ENCODE data around the gene LMAN2.
"Not testable (repeated sequence)": the region's sequence is repeated elsewhere in the genome, so short reads cannot be mapped to it uniquely, and the experiment has no call there.

The LMAN2 gene

DNA sequence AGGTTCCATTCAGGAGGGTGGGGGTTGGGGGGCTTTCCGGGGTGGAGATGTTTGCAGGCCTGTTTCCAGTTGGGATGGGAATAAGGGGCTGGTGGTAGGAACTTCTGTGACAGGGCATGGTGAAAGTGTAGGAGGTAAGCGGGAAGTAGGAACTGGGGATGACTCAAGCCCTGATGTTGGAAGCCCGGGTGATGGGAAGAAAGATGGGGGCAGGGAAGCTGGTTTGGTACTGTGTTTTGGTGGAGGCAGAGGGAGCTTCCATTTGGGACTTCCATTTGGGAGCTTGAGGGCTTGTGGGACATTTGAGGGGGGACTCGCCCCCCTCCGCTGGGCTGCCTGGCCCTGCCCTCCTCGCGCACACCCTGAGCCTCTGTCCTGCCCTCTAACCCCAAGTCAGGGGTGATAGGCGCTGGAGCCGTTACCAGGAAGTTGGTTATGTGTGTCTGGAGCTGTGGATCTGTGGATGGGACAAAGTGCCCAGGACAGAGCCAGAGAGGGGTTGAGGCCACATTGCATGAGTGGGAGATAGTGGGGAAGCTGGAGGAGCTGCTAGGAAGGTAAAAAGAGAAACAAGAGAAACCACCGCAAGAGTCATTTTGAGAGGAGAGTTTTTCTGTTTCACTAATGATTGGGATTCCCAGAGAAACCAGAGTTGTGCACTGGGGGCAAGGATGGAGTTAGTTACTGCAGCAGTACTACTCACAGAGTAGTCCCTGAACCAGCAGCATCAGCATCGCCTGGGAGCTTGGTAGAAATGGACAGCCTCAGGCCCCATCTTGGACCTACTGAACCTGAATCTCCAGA lies 12.9 kb upstream of the LMAN2 start:
- DNase-seq (ENCODE audit: low spot score), result no peak

DNA sequence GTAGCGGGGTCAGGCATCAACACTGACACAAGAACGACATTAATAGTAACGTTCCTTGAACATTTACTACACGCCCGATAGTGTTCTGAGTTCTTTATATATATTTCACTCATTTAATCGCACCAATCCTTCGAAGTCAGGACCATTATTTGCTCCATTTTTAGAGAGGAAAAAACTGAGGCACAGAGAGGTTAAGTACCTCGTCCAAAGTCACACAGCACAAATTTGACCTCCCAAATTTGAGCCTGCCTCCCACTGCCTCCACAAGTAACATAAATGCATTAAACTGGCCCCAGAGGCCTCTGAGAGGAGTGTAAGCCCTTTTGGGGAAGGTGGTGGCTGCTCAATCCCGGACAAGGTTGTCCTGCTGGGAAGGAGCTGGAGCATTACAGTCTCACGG lies 12.1 kb upstream of the LMAN2 start:
- no peak for DNase-seq (ENCODE audit: low spot score)

DNA sequence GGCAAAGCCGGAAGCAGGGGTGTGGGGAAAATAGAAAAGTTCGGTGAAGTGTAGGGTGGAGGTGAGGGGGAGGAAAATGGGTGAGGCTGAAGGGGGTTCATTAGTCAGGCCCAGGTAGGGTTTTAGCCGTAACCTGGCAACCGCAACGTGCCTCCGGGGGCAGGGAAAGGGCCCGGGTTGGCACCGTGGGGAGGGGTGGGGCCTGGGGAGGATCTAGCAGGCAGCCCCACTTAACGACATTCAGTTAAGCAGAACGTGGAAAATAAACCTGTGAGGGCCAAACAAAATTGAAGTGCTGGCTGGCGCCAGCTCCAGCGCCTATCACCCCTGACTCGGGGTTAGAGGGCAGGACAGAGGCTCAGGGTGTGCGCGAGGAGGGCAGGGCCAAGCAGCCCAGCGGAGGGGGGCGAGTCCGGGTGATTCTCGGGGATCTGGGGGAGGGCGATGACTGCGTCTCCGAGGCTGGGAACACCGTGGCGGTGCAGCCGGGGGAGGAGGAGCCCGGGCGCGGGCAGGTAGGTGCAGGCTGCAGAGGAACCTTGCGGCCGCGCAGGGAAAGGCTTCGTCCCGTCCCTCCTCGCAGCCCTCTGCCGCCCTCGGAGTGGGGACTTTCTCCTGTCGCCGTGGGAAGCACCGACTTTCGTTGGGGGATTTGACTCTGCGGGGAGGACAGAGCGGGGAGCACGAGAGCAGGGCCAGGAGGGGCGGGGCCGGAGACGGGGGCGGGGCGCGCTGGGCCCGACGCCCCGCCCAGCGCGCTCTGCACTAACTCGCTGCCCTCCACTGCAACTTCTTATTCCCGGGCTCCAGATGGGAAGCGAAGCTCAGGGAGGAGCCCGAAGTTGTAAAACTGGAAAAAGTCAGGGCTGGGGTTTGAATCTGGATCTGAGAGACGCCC lies 11.4 kb upstream of the LMAN2 start:
- DNase-seq (ENCODE audit: low spot score), result no peak

DNA sequence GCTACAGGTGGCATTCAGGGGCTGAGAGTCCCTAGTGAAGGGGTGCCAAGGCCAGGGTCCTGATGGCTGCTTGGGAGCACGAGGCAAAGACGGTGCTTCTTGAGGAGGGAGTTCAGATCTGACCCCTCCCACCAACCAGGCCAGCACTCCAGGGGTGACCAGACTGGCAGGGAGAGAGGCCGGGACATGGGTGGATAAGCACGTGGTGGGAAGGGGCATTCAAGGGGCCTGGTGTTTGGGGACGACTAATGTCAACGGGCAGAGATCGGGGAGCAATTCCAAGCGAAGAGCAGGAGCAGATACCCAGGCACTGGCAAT lies 10.8 kb upstream of the LMAN2 start:
- DNase-seq (ENCODE audit: low spot score), result no peak

DNA sequence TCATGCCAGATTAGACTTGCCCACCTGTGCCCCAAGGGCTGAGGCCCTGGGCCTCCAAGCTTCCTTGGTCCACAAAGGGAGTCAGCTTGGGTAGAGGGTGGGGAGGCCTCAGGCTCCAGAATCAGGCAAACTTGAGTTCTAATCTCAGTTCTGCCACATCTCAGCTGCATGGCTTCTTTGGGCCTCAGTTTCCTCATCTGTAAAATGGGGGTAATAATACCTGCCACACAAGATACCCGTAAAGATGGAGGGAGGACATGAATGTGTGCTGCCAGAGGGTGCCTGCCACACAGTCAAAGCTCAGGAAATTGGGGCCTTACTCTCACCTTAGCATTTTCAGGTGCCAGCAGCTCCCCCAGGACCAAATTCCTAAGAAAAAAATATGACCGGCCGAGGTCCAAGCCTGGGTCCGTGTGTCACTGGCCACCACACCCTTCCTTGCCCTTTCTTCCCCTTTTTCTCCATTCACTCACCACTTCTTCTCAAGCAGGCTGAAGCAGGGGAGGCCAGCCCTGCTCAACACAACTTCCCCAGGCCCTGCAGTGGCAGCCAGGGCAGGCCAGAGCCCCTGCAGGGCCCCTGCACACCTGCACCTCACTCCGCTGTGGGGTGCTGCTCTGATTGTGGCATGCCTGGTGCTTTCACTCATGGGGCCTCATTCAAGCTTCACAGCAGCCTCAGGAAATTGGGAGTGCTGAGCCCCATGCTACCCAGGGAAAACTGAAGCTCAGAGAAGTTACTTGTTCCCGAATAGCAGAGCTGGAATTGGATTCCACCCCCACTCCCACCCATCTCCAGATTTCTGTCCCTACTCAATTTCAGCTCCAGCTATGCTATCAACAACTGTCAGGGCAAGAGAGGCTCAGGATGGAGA lies 10.2 kb upstream of the LMAN2 start:
- no peak for DNase-seq (ENCODE audit: low spot score)

DNA sequence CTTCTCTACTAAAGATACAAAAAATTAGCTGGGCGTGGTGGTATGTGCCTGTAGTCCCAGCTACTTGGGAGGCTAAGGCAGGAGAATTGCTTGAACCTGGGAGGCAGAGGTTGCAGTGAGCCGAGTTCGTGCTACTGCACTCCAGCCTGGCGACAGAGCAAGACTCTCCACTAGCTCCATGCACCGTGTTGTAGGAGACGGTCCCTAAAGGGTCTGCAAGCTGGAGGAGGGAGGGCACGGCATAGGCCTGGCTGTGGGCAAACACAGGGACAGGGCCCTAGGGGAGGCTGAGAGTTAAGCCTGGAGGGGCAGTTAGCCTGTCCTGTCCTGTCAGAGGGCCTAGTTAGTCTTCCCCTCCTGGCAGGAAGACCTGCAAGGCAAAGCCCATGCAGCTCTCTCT lies 9.3 kb upstream of the LMAN2 start:
- DNase-seq (ENCODE audit: low spot score), result not testable (repeated sequence)

DNA sequence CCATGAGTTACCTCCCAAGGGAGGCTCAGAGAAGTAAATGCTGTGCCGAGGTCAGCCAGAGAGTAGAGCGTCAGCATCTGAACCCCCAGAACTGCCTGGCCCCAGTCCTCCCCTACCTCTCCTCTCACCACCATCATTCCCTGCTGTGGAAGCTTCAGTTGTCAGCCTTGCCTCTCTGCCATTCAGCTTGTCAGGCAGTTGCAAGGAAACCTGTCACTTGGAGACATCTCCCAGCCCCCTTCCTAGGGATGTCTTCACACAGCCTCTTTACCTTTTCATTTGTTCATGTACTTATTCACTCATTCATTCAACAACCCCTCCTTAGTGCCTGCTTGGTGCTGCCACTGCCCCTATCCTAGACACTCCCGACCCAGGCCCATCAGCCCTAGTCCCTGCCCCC lies 8.4 kb upstream of the LMAN2 start:
- DNase-seq (ENCODE audit: low spot score), result no peak

DNA sequence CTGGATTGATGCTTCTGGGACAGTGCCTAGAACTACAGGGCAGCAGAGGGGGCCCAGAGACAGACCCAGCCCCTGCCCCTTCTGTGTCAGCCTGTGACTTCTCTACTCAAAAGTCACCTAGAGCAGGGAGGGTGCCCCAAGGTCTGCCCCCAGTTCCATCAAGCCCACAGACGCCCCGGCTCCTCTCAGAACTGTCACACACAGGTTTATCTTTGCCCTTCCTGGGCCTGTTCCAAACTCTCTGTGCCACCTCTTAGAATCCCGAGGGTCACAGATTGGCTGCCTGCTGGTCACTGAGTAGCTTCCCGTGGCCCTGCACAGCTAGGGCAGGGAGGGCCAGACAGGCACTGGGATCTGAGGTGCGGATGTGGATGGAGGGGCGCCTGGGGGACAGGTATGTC lies 8.0 kb upstream of the LMAN2 start:
- DNase-seq (ENCODE audit: low spot score), result no peak

DNA sequence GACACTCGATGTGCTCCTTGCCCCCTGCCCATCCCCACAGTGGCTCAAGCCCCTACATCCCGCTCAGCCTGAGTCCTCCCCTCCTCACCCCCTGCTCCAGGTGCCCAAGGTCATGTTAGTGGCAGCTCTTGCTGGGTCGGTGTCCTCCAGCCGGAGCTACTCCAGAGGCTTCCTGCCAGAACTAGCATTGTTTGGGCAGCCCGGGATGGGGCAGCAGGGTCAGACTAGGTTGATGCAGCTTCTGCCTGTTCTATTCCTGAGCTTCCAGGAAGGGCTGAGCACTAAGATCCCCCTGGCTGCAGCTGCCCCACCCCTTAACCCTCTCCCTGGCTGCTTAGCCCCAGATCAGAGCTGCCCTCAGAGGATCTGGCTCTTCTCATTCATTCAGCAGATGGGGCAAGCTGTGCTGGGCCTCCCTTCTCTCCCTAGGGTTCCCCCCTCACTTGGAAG lies 6.9 kb upstream of the LMAN2 start:
- no peak for DNase-seq (ENCODE audit: low spot score)

DNA sequence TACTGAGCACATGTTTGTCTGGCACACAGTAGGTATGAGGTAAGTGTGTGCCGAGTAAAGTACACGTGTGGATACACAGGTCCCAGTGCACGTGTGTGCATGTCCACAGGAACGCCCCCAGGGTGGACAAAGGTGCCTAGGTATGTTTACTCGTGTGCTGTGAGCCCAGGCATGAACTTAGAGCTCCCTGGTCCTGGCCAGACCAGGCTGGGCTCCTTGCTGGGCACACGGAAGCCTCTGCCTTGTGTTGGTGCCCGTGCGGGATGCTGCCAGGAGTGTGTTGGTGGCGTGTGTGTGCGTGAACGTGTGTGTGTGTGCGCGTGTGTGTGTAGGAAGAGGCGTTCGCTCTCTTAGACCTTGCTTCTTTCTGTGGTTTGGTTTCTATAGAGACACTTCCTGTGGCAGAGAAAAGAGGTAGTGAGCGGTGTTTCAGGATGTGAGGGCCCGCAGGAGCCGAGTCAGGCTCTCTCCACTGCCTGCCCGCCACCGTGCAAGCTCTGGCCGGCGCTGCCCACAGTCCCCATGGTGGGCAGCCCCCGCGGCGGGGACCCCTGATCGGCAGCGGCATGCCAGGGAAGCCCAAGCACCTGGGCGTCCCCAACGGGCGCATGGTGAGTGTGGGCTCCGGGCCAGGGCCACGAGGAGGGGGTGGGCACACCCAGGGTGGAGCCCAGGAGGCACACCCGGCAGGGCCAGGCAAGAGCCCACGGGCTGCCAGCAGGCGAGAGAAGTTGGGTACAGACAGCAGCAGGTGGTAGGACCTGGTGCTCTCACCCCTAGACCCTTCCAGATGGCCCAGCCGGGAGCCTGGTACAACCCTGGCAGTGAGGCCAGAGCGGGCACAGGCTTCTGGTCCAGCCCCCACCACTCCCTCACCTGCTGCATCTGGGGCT lies 6.2 kb upstream of the LMAN2 start, which contains the start of gene RGS14:
RGS14 (plus strand) TSS at position 466 of the 893 bp plus-strand sequence; CDS start at position 567, 101 bp downstream.
- peak; percentile 45 for DNase-seq (ENCODE audit: low spot score)

DNA sequence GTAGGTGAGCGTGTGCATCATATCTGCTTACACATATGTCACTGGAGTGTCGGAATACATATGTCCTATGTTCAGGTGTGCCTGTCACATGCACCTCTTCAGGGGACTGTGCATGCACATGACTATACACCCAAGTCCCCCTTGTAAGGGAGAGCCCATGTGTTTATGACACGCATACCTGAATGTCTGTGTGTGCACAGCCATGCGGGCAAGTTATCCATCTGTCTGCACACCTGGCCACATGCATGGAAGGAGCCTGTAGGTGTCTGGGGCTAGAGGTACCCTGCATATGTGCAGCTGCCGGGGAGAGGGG lies 5.6 kb upstream of the LMAN2 start:
- DNase-seq (ENCODE audit: low spot score), result no peak

DNA sequence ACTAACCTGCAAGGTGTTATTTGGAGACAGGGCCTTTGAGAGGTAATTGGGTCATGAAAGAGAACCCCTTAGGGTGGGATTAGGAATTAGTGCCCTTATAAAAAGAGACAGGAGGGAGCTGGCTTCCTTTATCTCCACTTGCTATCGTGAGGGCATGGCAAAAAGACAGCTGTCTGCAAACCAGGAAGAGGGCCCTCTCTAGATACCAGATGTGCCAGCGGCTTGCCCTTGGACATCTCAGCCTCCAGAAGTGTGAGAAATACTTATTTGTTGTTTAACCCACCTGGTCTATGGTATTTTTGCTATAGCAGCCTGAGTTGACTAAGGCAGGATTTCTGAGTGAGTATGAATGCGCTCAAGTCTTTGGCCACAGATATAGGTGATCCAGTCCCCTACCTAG lies 5.3 kb upstream of the LMAN2 start:
- no peak for DNase-seq (ENCODE audit: low spot score)

DNA sequence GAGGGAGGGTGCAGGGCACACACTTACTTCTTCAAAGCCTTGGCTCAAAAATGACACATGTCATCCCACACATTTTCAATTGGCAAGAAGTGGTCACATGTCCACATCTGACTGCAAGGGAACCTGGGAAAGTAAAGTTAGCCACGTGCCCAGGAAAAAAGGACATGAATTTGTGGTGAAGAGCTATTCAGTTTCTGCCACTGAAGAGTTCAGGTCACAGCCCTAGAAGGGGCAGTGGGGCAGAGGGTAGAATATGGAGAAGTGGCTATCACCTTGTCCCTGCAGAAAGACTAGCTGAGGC lies 4.3 kb upstream of the LMAN2 start:
- no peak for DNase-seq (ENCODE audit: low spot score)

DNA sequence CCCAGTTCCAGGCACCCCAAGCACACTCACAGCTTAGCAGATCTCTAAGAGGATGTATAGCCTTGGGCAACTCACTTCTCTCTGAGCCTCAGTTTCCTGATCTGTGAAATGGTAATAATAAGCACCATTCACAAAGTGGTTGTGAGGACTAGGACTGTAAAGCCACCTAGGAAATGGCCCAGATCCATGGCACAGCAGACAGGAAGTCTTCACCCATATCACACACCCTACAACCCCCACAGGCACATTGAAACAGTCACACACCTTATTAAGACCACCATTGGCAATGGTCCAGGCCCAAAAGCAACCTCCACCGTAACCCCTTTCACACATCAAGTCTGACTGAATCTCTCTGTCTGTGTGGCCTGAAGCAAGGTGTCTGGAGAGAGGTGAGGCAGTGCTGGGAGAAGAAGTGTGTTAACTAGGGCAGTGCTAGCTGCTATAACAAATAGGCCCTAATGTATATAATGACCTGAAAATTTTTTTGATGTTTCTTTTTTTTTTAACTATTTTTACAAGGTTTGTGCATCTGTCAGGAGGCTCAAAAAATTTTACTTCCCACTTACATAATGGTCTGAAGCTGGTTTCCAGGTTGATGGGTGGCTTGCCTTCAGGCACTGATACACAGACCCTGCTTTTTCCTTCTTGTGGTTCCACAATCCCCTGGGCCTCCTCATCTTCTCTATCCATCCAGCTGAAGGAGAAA lies 3.8 kb upstream of the LMAN2 start:
- no peak for DNase-seq (ENCODE audit: low spot score)

DNA sequence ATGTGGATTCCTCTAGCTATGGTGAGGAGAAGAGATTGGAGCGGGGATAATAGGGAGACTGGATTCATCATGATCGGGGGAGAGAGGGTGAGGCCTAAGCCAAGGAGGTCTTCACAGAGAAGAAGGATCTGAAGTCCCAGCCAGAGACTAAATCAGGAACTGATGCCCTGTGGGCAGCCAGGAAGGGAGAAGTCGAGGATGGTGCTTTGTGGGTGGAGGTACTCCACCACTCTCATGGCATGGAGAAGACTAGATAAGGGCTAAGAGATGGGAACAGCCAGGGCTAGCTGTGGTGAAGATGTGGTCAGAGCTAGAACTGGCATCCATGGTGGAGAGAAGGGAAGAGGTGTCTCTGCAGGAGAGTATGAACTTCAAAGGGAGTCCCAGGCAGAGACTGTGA lies 3.2 kb upstream of the LMAN2 start:
- no peak for DNase-seq (ENCODE audit: low spot score)

DNA sequence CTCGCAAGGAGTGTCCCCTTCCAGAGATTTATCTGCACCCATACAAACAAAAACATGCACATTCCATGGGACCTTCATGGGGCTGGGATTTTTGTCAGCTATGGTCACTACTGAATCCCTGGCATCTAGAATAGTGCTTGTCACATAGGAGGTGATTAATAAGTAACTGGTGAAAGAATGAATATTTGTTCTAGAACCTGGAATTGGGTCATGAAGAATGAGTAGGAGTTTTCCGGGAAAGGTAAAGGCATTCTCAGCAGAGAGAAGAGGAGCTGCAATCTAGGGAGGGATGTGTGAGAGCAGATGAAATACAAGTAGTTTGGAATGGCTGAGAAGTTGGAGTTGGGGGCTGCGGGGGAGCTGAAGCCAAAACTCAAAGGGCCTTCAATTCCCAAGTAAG lies 2.8 kb upstream of the LMAN2 start:
- no peak for DNase-seq (ENCODE audit: low spot score)

DNA sequence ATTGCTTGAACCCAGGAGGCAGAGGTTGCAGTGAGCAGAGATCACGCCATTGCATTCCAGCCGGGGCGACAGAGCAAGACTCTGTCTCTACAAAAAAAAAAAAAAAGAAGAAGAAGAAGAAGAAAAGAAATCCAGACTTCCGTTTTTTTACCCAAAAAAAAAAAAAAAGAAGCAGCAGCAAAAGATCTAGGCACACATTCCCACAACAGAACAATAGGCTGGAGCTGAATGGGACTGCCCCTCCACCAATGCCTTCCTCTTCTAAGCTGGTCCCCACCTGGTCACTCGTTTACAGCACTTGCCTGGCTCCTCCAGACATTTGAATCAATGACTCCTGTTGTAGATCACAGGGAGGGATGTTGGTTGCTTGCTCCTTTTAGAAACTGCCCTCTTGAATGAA lies 1.6 kb upstream of the LMAN2 start:
- DNase-seq (ENCODE audit: low spot score), result no peak

DNA sequence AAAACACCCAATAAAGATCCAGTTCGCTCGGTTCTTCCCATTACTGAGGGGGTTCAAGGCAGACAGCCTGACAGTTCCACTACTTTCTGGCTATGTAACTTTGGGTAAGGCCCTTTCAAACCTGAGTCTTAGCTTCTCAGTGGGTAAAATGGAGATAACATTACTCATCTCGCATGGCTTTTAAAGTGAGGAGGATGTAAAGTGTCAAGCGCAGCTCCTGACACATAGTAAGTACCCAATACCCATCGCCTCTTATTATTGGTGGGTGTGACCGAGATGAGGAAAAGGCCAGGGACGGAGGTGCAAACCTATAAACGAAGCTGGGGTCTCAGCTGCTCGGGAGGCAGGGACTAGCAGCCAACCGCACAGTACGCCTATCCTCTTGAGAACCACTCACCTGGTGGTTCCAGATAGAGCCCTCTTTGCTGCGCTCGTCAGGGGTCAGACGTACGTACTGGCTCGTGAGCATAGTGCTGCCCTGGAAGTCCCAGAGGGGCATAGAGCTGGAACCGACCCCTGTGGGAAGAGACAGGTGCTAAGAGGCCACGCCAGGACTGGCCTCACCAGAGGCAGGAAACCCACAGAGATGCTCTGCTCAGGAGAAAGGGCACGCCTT lies 584 bp downstream of the LMAN2 start:
- DNase-seq (ENCODE audit: low spot score), result no peak

DNA sequence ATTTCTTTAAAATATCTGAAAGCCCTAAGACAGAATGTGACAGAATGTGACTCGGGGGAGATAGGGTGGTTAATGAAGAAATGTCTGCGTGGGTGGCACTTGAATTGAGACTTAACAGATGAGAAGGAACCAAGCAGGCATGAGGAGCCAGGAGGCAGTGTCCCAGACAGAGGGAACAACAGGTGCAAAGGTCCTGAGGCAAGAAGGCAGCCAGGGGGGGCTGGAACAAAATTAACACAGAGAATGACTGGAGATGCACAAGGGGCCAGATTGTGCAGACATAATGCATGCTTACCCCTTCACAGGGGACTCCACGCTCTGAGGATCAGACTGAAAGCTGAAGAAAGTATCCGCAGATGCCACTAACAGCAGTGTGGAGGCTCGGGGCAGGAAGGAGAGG lies 1.7 kb downstream of the LMAN2 start:
- no peak for DNase-seq (ENCODE audit: low spot score)

DNA sequence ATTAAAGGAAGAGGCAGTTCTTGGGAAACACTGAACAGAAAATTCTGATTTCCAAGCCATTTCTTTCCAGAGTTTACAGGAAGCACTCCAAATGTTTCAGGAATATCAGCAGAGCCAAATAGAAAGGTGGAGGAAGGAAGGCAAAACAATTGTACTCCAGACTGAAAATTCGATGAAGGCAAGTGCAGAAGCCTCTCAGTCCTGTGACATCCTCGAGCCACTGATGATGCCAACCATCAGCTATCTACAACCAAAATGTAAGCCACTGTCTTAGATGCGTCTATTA lies 2.2 kb downstream of the LMAN2 start:
- no peak for DNase-seq (ENCODE audit: low spot score)

DNA sequence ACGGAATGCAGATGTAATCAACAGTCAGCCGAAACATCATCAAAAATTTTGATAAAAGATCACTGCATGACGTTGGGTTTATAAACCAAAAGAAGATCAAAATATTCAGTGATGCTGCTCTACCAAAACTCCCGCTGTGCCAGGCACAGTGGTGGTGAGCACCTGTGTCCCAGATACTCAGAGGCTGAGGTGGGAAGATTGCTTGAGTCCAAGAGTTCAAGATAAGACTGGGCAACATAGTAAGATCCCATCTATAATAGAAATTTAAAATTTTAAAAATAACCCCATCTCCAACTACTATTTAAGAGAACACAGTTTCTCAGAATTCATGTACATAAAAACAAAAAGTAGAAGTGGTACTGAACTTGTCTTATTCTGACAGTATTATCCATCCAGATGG lies 3.8 kb downstream of the LMAN2 start:
- DNase-seq (ENCODE audit: low spot score), result no peak

All from COLO829 (cell line).